Lower leg skin (tissue), 3 donors: ENCODE data around the gene CABLES1.

Source experiments
- POLR2A ChIP-seq, 2 donors: fragments of 450-650 bp; IDR thresholded peaks; one replicate each; pipeline ENCODE4 v1.6.1; 2016 to 2017; ENCODE audit warnings: antibody characterized with exemption in 2 of 2, mild to moderate bottlenecking in 1 of 2, moderate library complexity in 1 of 2
- TF ChIP-seq, protein P1 (sequence below), 3 donors: fragments of 450-650 bp; IDR thresholded peaks; one replicate each; pipeline ENCODE4 v1.5.1; 2016; ENCODE audit warnings: antibody characterized with exemption in 3 of 3, mild to moderate bottlenecking in 3 of 3, moderate library complexity in 2 of 3

DNA sequence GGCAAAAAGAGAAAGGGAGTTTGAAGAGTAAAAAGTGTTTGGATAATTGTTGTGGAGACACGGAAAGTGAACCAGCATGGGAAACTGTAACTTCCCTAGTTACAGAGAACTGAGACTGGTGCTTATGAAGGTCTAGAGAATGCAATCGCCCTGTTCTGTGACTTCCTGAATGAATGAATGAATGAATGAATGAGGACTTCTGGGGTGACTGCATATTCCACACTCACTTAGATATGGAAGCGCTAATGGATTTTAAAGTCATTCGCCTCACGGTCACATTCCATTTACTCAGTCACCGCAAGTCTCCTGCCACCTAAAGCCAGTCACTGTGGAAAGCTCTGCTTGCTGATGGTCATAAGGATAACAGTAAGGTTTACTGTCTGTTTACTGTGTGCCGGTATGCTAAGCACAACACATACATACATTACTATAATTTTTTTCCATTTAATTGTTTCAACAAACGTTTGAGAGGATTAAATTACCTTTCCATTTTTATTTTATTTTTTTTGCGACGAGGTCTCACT is 138.2 kb downstream of the CABLES1 start:
- TF ChIP-seq, protein P1, sequence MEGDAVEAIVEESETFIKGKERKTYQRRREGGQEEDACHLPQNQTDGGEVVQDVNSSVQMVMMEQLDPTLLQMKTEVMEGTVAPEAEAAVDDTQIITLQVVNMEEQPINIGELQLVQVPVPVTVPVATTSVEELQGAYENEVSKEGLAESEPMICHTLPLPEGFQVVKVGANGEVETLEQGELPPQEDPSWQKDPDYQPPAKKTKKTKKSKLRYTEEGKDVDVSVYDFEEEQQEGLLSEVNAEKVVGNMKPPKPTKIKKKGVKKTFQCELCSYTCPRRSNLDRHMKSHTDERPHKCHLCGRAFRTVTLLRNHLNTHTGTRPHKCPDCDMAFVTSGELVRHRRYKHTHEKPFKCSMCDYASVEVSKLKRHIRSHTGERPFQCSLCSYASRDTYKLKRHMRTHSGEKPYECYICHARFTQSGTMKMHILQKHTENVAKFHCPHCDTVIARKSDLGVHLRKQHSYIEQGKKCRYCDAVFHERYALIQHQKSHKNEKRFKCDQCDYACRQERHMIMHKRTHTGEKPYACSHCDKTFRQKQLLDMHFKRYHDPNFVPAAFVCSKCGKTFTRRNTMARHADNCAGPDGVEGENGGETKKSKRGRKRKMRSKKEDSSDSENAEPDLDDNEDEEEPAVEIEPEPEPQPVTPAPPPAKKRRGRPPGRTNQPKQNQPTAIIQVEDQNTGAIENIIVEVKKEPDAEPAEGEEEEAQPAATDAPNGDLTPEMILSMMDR (IDR thresholded peaks at IDR 0.05), result no peak
- no peak for TF ChIP-seq POLR2A (IDR thresholded peaks at IDR 0.05)
